Stimulated activated CD8-positive, alpha-beta memory T cell treated with anti-CD3 and anti-CD28 coated beads, Interleukin-2, amount 100 ng/mL, for 48 hours (primary cell): Measurements from ENCODE around the gene MEGF8.

Source experiments
- DNase-seq, 2 donors: peaks; one replicate each; pipeline ENCODE4 v3.0.0-alpha.2; 2020; ENCODE audit warnings: low read depth in 2 of 2

The MEGF8 gene

DNA sequence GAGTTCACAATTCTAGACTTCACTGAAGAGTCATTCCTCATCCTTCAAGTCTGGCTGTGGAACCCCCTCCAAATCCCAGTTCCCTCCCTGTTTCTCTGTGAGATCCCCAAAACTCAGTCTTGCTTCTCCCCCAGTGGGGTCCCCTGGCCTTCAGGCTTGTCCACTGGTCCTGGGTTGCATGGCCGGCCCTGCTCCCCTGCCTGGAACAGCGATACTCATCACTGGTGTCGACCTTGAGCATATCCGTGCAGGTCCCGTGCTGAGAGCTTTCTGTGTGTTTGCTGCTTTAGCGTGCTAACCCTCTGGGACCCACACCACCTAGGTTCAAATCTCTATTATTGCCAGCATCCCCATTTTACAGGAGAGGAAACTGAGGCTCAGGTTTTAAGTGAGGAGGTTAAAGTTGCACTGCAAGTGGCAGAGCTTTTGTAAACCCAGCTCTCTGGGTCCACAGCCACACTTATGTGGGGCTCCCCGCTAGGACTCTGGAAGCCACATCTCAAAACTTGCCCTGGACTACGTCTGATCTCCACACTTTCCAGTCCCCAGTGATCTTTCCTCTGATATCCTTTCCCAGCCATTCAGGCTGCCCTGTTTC lies 86.2 kb downstream of the MEGF8 start:
- no peak for DNase-seq

DNA sequence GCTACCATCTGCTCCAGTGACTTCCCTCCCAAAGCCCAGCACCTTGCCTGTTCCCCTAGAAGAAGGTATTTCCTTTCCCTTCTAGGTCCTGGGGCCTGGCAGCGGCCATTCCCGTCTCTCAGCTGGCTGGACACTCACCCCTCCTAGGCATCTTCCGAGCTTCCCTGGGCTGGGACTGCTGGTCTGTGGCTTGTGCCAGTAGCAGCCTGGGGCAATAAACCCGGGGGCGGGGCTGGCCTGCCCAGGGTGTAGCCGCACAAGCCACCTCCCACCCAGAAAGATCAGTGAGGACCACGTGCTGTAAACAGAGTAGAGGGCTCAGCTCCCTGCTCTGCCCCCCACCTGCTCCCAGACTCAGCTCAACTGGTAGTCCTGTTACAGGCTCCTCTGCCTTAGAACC lies 86.8 kb downstream of the MEGF8 start:
- no peak for DNase-seq

- DNase-seq = no peak
These were observed 87.2 kb downstream of the MEGF8 start for GRCh38 chr19:42412661-42413076.

- DNase-seq = no peak
These were observed 93.9 kb downstream of the MEGF8 start for GRCh38 chr19:42419309-42419708.

DNA sequence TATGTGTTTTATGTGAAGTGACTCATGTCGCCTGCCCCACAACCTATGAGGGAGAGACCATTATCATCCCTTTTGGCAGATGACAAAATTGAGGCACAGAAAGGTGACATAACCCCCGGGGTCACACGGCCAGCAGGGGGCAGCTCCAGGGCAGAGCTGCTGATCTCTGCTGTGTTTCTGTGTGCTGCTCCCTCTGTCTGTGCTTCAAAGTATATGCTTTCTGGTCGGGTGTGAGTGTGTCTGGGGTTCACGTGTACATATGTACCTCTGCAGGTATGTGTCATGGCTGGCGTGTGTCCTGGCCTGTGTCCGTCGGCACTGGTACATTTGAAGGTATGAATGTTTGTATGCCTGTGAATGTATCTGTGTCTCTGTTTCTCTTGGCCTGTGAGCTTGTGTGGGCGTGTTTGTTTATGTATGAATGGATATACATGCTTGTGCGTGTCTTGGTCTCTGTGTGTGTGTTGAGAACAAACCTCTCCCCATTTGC lies 94.7 kb downstream of the MEGF8 start:
- peak; percentile 64 to 68 for DNase-seq

- DNase-seq = no peak
These were observed 95.7 kb downstream of the MEGF8 start for GRCh38 chr19:42421101-42421500.

GRCh38 chr19:42421591-42422031 lies 96.2 kb downstream of the MEGF8 start:
- DNase-seq = no peak

GRCh38 chr19:42422092-42422900 lies 96.9 kb downstream of the MEGF8 start:
- DNase-seq = no peak

GRCh38 chr19:42422901-42423461 lies 97.5 kb downstream of the MEGF8 start:
- DNase-seq = peak in 1 of 2 donors; percentile 22

DNA sequence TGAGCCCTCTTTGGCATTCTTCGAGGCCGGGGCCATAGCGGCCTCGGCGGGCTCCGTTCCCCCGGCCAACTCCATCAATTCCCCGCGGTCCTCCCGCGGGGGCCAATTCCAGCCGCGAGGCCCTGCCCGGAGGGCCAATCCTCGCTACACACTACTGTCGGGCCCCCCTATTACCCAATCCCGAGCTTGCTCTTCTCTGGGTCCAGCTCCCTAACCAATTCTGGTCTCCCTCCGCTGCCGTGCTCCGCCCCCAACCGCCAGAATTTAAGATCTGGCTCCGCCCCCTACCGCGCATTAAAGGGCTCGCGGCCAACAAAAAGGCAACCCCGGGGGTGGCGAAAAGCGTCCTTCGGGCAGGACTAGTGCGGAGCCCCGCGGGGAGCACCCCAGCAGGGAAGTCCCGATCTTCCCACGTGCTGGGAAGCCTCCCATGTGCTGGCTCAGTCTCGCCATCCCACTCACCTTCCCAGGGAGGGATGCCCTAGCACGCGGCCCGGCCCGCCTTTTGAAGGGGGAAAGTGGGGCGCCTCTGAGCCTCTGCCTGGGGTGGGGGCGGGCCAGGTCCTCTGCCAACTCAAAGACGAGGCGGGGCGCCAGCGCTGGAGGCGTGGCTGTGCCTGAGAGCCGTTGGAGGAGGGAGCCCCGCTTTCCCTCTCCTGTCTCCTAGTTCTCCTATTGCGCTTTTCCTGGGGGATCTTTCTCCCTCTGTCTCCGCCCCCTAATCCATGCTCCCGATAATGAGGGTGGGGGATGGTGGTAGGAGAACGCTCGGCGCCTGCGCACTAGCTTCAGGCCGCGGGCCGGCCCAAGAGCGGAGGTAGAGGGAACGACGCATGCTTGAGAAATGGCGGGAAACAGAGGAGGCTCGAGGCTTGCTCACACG lies 98.3 kb downstream of the MEGF8 start:
- DNase-seq = peak; percentile 82 to 92

GRCh38 chr19:42424345-42424707 lies 98.9 kb downstream of the MEGF8 start:
- no peak for DNase-seq

DNA sequence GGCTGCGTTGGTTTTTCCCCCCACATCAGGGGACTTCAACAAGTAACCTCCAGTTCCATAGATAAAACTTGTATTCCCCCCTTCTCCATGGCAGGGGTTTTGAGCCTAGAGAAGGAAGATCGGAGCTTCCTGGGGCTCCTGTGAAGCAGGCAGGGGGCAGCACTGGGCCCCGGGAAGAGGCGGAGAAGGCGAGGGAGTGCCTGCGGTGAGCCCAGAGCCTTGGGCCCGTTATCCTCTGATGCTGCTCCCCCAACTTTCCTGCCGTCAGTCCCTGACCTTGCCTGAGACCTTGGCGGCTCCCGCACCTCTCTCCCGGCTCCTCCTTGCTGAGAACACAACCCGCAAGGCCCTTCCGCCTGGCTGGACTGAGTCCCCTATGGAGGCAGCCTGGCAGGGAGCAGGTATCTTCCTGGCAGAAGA lies 99.3 kb downstream of the MEGF8 start:
- no peak for DNase-seq

DNA sequence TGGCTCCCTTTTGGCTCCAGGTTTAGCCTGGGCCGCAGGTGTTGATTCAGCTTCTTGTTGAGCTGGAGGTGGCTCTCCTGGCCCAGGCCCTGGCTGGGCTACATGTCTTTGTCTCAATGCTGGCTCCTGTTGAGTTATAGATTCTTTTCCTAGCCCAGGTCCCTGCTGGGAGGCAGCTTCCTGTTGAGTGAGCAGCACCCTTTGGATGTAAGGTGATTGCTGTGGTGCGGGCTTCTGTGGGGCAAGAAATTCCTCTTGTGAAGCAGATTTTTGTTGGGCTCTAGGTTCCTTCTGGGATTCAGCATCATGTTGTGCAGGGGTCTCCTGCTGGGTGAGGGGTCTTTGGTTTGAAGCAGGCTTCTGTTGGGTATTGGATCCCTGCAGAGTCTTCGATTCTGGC lies 101.2 kb downstream of the MEGF8 start:
- no peak for DNase-seq

GRCh38 chr19:42427313-42427712 lies 101.9 kb downstream of the MEGF8 start, which contains the start of gene LIPE:
Gene LIPE (minus strand): TSS chr19:42427388. CDS start chr19:42427149, 239 bp downstream.
- DNase-seq = no peak
